Measurements from ENCODE around the gene NCOA7. TPM values are rescaled to one million over a fixed set of nuclear protein-coding genes. Genes with fewer than 3 reads are reported as not detected.

Gene NCOA7, protein sequence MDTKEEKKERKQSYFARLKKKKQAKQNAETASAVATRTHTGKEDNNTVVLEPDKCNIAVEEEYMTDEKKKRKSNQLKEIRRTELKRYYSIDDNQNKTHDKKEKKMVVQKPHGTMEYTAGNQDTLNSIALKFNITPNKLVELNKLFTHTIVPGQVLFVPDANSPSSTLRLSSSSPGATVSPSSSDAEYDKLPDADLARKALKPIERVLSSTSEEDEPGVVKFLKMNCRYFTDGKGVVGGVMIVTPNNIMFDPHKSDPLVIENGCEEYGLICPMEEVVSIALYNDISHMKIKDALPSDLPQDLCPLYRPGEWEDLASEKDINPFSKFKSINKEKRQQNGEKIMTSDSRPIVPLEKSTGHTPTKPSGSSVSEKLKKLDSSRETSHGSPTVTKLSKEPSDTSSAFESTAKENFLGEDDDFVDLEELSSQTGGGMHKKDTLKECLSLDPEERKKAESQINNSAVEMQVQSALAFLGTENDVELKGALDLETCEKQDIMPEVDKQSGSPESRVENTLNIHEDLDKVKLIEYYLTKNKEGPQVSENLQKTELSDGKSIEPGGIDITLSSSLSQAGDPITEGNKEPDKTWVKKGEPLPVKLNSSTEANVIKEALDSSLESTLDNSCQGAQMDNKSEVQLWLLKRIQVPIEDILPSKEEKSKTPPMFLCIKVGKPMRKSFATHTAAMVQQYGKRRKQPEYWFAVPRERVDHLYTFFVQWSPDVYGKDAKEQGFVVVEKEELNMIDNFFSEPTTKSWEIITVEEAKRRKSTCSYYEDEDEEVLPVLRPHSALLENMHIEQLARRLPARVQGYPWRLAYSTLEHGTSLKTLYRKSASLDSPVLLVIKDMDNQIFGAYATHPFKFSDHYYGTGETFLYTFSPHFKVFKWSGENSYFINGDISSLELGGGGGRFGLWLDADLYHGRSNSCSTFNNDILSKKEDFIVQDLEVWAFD
- total RNA-seq (2022), result 62.0 and 67.9 TPM in 2 replicates
- percentile 86 among the genes with signal in this experiment for Bru-seq, nascent RNA
- percentile 78 among the genes with signal in this experiment for BruChase-seq, experiment 1, labeled RNA remaining after a 2-hour chase
- BruChase-seq, experiment 2, labeled RNA remaining after a 6-hour chase, result percentile 69 among the genes with signal in this experiment
- long read RNA-seq, full-length matches to known transcripts, result 35 of 86 reads
- long read RNA-seq, partial matches to known transcripts, result 10 of 86 reads
- long read RNA-seq, other reads (novel, unspliced or antisense), result 41 of 86 reads

DNA sequence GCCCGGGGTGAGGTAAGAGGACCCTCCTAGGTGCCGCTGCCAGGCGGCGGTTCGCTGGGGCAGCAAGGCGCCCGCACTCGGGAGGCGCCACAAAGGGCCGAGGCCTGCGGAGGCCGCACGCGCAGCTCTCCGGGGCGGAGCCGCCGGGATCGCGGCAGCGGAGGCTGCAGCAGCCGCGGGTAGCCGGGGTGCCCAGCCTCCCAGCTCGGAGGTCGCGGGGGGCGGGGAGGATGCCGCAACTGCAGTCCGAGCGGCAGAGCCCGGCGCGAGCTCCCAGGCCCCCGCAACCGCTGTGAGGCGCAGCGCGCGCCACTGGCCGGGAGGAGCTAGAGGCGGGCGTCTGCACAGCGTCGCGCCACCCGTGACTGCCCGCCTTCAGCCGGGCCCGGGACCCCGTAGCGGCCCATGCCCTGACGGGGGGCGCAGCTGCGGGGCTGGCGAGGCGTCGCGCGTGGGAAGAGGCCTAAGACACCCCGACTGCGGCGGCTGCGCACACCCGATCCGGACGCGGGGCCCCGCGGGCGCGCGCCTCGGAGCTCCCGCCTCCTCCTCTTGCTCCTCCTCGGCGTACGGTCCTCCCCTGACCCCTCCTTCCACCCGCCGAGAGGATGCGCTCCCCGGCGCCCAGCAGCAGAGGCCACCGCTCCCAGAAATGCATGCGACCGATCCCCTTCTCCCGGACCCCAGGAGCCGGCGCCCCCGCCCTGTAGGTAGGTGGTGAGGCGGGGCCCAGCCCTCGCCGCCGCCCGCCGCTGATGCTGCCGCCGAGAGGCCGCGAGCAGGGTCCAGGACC lies at the start of gene NCOA7:
Gene NCOA7 (plus strand): TSS at position 603 of the 793 bp plus-strand sequence. CDS start 24,395 bp downstream, outside the sequence.
- DNase-seq, result peak; percentile 82 to 84
- BruUV-seq (replicated peaks), result no TSS peak
- Mint-ChIP-seq H3K9me3 (ENCODE audit: unreplicated experiment) (no peaks in the 10 kb centered on the region), H3K4me3 (ENCODE audit: unreplicated experiment) (peak within 1 kb of the TSS; percentile 91), H3K36me3 (ENCODE audit: insufficient read depth, unreplicated experiment) (no peaks in the 10 kb centered on the region), H3K27me3 (ENCODE audit: insufficient read depth, unreplicated experiment) (no peaks in the 10 kb centered on the region), H3K4me1 (ENCODE audit: low read depth, unreplicated experiment) (peaks cover 13% of the 10 kb centered on the region), H3K27ac (ENCODE audit: unreplicated experiment) (peak within 1 kb of the TSS; percentile 88)
- Histone ChIP-seq H3K4me1 (peaks cover 20% of the 10 kb centered on the region), H3K27me3 (replicated peaks; ENCODE audit: control insufficient read depth, insufficient read depth, low read length) (no peaks in the 10 kb centered on the region), H3K4me3 (ENCODE audit: low read depth, low read length) (peak within 1 kb of the TSS; percentile 91), H3K9me3 (no peaks in the 10 kb centered on the region), H3K36me3 (ENCODE audit: control insufficient read depth, insufficient read depth, low read length) (no peaks in the 10 kb centered on the region)
- POLR2A ChIA-PET, result interaction anchor here (0.6 to 2.7 kb wide), 10 partner anchors 8 to 489 kb away, joined by 3 to 21 read pairs (median 3); partner anchors contain the start of genes HDDC2, HINT3 and TRMT11
- intact Hi-C loops (cut with micrococcal nuclease; ENCODE audit: unreplicated experiment), result loop anchor here (1.0 to 5.0 kb wide), 5 partner anchors 9 to 166 kb away; partner anchors contain the start of gene HINT3
- CTCF ChIA-PET, result interaction anchor here (0.6 to 3.9 kb wide), 12 partner anchors 10 to 195 kb away, joined by 3 to 33 read pairs (median 6); partner anchors contain the start of genes HINT3 and TRMT11
- TF ChIP-seq, protein P1, sequence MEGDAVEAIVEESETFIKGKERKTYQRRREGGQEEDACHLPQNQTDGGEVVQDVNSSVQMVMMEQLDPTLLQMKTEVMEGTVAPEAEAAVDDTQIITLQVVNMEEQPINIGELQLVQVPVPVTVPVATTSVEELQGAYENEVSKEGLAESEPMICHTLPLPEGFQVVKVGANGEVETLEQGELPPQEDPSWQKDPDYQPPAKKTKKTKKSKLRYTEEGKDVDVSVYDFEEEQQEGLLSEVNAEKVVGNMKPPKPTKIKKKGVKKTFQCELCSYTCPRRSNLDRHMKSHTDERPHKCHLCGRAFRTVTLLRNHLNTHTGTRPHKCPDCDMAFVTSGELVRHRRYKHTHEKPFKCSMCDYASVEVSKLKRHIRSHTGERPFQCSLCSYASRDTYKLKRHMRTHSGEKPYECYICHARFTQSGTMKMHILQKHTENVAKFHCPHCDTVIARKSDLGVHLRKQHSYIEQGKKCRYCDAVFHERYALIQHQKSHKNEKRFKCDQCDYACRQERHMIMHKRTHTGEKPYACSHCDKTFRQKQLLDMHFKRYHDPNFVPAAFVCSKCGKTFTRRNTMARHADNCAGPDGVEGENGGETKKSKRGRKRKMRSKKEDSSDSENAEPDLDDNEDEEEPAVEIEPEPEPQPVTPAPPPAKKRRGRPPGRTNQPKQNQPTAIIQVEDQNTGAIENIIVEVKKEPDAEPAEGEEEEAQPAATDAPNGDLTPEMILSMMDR (IDR thresholded peaks at IDR 0.05; ENCODE audit: insufficient read depth in 1 of 2, low read depth in 1 of 2, low read length in 1 of 2, severe bottlenecking in 1 of 2, unreplicated experiment in 1 of 2), result no peak

DNA sequence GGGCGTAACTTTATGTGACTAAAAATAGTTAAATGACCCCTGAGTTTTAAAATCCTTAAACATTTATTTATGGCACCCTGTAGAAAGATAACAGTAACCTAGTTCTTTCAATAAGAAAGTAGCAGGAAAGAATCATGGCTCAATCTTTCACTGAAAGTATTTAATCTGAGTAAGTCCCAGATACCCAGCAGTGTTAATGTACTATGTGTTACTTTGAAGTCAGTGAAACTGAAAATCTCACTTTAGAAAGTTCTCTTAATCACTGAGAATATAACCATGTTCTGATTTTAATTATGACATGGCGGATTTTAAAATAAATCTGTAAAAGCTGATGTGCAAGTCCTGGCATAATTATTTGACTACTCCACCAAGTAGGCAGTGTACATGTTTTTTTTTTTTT lies 49.4 kb upstream of the NCOA7 start:
- no peaks in the 10 kb centered on the region for H3K36me3 ChIP-seq (ENCODE audit: control insufficient read depth, insufficient read depth, low read length)
- H3K4me1 ChIP-seq, result no peaks in the 10 kb centered on the region; the same call in 1 of the 2 replicates
- POLR2A ChIA-PET, result no interaction called here
- H3K27me3 ChIP-seq (replicated peaks; ENCODE audit: control insufficient read depth, insufficient read depth, low read length), result no peaks in the 10 kb centered on the region; the same call in 1 of the 2 replicates
- Mint-ChIP-seq H3K4me3 (ENCODE audit: unreplicated experiment) (no peak overlapping the region), H3K36me3 (ENCODE audit: insufficient read depth, unreplicated experiment) (no peaks in the 10 kb centered on the region), H3K4me1 (ENCODE audit: low read depth, unreplicated experiment) (peaks cover 2% of the 10 kb centered on the region), H3K9me3 (ENCODE audit: unreplicated experiment) (no peaks in the 10 kb centered on the region), H3K27ac (ENCODE audit: unreplicated experiment) (no peak overlapping the region), H3K27me3 (ENCODE audit: insufficient read depth, unreplicated experiment) (peaks cover 17% of the 10 kb centered on the region)
- DNase-seq, result no peak
- CTCF ChIA-PET, result no interaction called here
- BruUV-seq (replicated peaks), result no TSS peak
- H3K4me3 ChIP-seq (ENCODE audit: low read depth, low read length), result no peak overlapping the region
- intact Hi-C loops (cut with micrococcal nuclease; ENCODE audit: unreplicated experiment), result no loop called here
- no peaks in the 10 kb centered on the region for H3K9me3 ChIP-seq
- TF ChIP-seq, protein P1 (IDR thresholded peaks at IDR 0.05; ENCODE audit: insufficient read depth in 1 of 2, low read depth in 1 of 2, low read length in 1 of 2, severe bottlenecking in 1 of 2, unreplicated experiment in 1 of 2), result no peak

Measured in Caco-2 (cell line).